ENCODE data around the gene PLD4. TPM values are rescaled to one million over a fixed set of nuclear protein-coding genes. Genes with fewer than 3 reads are reported as not detected.

PLD4 gene
- total and polyA plus RNA-seq, 3 donors from 2014 or later: 1.1 to 1.7 (median 1.2) TPM

DNA sequence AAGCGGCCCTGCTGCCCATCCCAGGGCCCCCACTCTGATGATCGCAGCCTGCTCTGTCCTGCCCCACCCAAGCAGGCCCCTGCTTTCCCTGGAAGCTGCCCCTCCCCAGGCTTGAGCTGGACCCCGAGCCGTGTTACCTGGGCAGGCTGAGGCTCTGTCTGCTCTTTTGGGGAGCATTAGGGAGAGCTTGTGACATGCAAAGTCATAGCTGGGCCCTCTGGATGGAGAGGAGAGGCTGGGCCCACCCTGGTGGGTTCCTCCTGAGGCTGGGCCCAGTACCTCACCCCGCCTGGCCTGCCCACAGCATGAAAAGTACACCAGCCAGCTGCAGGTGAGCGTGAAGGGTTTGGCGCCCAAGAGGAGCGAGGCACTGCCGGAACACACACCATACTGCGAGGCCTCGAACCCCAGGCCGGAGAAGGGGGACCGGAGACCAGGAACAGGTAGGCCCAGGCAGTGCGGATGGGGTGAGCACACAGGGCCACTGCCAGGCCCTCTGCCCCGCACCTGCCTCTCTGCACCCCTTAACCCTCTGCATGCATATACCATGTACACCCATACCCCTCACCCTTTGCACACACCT, 44.6 kb upstream of the PLD4 start:
- Histone ChIP-seq H3K9me3 (no peaks in the 10 kb centered on the region), H3K4me1 (peaks cover 4% of the 10 kb centered on the region), H3K4me3 (no peak overlapping the region), H3K27me3 (no peaks in the 10 kb centered on the region), H3K27ac (no peak overlapping the region), H3K36me3 (ENCODE audit: low read depth, missing control alignments) (no peaks in the 10 kb centered on the region)
- DNase-seq: no peak
- intact Hi-C loops (cut with DNase I; ENCODE audit: low total_unique reads): no loop called here
- 92 to 96% methylated on average over 10 to 15 of the region's 15 CpGs for WGBS, 2 donors
- no peak for TF ChIP-seq POLR2A (IDR thresholded peaks at IDR 0.05)
- TF ChIP-seq, protein P1, sequence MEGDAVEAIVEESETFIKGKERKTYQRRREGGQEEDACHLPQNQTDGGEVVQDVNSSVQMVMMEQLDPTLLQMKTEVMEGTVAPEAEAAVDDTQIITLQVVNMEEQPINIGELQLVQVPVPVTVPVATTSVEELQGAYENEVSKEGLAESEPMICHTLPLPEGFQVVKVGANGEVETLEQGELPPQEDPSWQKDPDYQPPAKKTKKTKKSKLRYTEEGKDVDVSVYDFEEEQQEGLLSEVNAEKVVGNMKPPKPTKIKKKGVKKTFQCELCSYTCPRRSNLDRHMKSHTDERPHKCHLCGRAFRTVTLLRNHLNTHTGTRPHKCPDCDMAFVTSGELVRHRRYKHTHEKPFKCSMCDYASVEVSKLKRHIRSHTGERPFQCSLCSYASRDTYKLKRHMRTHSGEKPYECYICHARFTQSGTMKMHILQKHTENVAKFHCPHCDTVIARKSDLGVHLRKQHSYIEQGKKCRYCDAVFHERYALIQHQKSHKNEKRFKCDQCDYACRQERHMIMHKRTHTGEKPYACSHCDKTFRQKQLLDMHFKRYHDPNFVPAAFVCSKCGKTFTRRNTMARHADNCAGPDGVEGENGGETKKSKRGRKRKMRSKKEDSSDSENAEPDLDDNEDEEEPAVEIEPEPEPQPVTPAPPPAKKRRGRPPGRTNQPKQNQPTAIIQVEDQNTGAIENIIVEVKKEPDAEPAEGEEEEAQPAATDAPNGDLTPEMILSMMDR (IDR thresholded peaks at IDR 0.05): no peak

DNA sequence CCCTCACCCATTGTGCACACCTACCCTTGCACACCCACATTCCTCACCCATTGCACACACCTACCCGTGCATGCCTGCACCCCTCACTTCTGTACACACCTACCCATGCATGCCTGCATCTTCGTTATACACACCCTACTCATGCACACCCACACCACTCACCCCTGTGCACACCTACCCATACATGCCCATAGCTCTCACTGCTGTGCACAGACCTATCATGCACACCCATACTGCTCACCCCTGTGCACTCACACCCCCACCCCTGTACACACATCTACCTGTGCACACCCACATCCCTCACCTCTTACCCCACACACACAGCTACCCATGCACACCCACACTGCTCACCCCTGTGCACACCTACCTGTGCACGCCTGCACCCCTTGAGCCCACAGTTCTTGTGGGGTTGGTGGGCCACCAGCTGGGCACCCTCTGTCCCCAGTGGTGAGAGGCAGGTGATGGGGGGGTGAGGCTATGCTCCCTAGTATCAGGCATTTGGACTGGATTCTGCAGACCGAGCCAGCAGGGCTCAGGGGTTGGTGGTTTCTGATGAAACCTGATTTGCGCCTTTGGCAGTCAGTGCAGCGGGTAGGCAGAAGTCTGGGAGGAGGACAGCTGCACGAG, 44.0 kb upstream of the PLD4 start:
- DNase-seq: no peak
- 76 to 82% methylated on average over 7 of the region's 7 CpGs for WGBS, 2 donors
- Histone ChIP-seq H3K27ac (no peak overlapping the region), H3K4me3 (no peak overlapping the region), H3K27me3 (no peaks in the 10 kb centered on the region), H3K36me3 (ENCODE audit: low read depth, missing control alignments) (no peaks in the 10 kb centered on the region), H3K4me1 (no peaks in the 10 kb centered on the region), H3K9me3 (no peaks in the 10 kb centered on the region)
- TF ChIP-seq, protein P1 (IDR thresholded peaks at IDR 0.05): no peak
- intact Hi-C loops (cut with DNase I; ENCODE audit: low total_unique reads): no loop called here

- no peaks in the 10 kb centered on the region for H3K9me3 ChIP-seq
- H3K27me3 ChIP-seq: no peaks in the 10 kb centered on the region
- no peaks in the 10 kb centered on the region for H3K36me3 ChIP-seq (ENCODE audit: low read depth, missing control alignments)
- intact Hi-C loops (cut with DNase I; ENCODE audit: low total_unique reads): no loop called here
- 61 to 79% methylated on average over 6 to 13 of the region's 13 CpGs for WGBS, 2 donors
- H3K4me1 ChIP-seq: no peaks in the 10 kb centered on the region
- no peak for DNase-seq
- TF ChIP-seq, protein P1 (IDR thresholded peaks at IDR 0.05): no peak
- no peak for TF ChIP-seq POLR2A (IDR thresholded peaks at IDR 0.05)
- H3K27ac ChIP-seq: no peak overlapping the region
- H3K4me3 ChIP-seq: no peak overlapping the region
These were observed 43.2 kb upstream of the PLD4 start for GRCh38 chr14:104881369-104881979.

DNA sequence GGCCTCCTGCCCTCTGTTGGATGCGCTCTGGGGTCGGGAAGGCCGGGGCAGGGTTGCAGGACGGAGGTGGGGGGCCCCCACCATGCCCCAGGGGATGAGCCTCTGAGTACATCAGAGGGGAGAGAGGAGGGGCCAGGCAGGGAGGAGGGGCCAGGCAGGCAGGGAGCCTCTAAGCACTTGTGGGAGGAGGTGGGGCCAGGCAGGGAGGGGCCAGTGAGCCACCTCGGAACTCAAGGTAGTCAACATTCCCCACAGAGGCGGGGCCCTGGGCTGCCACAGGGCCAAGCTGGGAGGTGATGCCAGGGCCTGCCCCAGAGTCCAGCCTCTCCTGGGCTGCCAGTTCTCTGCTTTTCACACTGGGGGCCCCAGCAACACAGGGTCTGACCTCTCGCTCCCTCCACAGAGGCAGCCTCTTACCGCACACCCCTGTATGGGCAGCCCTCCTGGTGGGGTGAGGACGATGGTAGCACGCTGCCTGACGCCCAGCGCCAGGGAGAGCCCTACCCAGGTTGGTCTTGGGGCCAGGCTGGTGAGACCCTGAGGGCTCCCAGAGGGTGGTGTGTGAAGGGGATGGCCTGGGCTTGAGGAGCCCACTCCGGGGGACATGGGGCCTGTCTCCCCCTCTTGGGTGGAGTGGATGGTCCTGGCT, 42.2 kb upstream of the PLD4 start:
- no peaks in the 10 kb centered on the region for H3K9me3 ChIP-seq
- H3K4me3 ChIP-seq: no peak overlapping the region
- no peak overlapping the region for H3K27ac ChIP-seq
- intact Hi-C loops (cut with DNase I; ENCODE audit: low total_unique reads): no loop called here
- no peak for DNase-seq
- TF ChIP-seq, protein P1 (IDR thresholded peaks at IDR 0.05): no peak
- H3K27me3 ChIP-seq: no peaks in the 10 kb centered on the region
- no peaks in the 10 kb centered on the region for H3K36me3 ChIP-seq (ENCODE audit: low read depth, missing control alignments)
- 85% methylated on average over 9 to 13 of the region's 13 CpGs for WGBS, 2 donors
- no peaks in the 10 kb centered on the region for H3K4me1 ChIP-seq
